ENCODE results near the gene AKAP10. TPM values are rescaled to one million over a fixed set of nuclear protein-coding genes. Genes with fewer than 3 reads are reported as not detected.

Gene AKAP10
- total and polyA plus RNA-seq, 2 donors (not counting 1 experiment from before 2014, with no cell fraction given) = 20.6 to 71.2 TPM

- H3K4me1 Mint-ChIP-seq = peaks cover 9% of the 10 kb centered on the region
- Histone ChIP-seq H3K27me3 (replicated peaks in 1 of 4; ENCODE audit: control extremely low read depth in 1 of 4, control insufficient read depth in 3 of 4, insufficient read depth in 4 of 4, low read length in 3 of 4) (no peaks in the 10 kb centered on the region), H3K79me2 (ENCODE audit: control insufficient read depth, insufficient read depth, low read length) (peaks cover 17% of the 10 kb centered on the region), H4K20me1 (ENCODE audit: control insufficient read depth, insufficient read depth, low read length, poor library complexity, severe bottlenecking) (peaks cover 37% of the 10 kb centered on the region), H3K9ac (ENCODE audit: low read length) (no peak overlapping the region), H3K4me2 (replicated peaks; ENCODE audit: low read depth, low read length, poor library complexity, severe bottlenecking) (no peak overlapping the region), H2AFZ (ENCODE audit: insufficient read depth, low read depth, low read length, poor library complexity, severe bottlenecking) (no peak overlapping the region), H3K36me3 (replicated peaks in 1 of 2; ENCODE audit: control extremely low read depth in 1 of 2, control insufficient read depth in 1 of 2, extremely low read depth in 1 of 2, insufficient read depth in 2 of 2, low read length in 1 of 2) (peaks cover 3 to 70% of the 10 kb centered on the region in 2 experiments), H3K4me3 (ENCODE audit: control extremely low read depth in 1 of 5, extremely low read depth in 1 of 5, insufficient read depth in 1 of 5, low read depth in 2 of 5, low read length in 4 of 5) (no peak overlapping the region), H3K9me3 (ENCODE audit: control extremely low read depth in 1 of 3, control insufficient read depth in 2 of 3, insufficient read depth in 1 of 3, low read length in 2 of 3) (no peaks in the 10 kb centered on the region), H3K27ac (ENCODE audit: low read length in 2 of 2) (no peak overlapping the region), H3K4me1 (ENCODE audit: control insufficient read depth in 2 of 2, insufficient read depth in 2 of 2, low read length in 2 of 2) (no peaks in the 10 kb centered on the region)
- intact Hi-C loops (cut with micrococcal nuclease) = no loop called here
- TF ChIP-seq CTCF (IDR thresholded peaks at IDR 0.05) (no peak), EZH2 (IDR thresholded peaks at IDR 0.05; ENCODE audit: borderline replicate concordance, insufficient read depth, low read depth, low read length, poor library complexity, severe bottlenecking) (no peak)
- POLR2A ChIA-PET = no interaction called here
- ATAC-seq (ENCODE audit: low read depth) (no peak), DNase-seq (no peak)
- H3K9me3 Mint-ChIP-seq (ENCODE audit: insufficient read depth) = no peaks in the 10 kb centered on the region
- no CpG with 5 or more reads among the region's 2 CpGs for WGBS (ENCODE audit: insufficient coverage)
- H3K27ac Mint-ChIP-seq = no peak overlapping the region
- H3K4me3 Mint-ChIP-seq = no peak overlapping the region
- CTCF ChIA-PET = no interaction called here
- no peaks in the 10 kb centered on the region for H3K27me3 Mint-ChIP-seq
Observed at GRCh38 chr17:19939993-19940721, 37.5 kb downstream of the AKAP10 start.

DNA sequence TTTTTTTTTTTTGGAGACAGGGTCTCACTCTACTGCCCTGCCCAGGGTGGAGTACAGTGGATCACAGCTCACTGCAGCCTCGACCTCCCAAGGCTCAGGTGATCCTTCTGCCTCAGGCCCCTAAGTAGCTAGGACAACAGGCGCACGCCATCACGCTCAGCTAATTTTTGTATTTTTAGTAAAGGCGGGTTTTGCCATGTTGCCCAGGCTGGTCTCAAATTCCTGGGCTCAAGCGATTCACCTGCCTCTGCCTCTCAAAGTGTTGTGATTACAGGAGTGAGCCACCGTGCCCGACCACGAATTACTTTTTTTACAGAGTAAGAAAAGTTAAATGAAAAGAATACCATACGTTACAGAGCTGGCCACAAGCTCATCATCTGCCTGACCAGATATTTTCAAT is 38.9 kb downstream of the AKAP10 start:
- POLR2A ChIA-PET = no interaction called here

More for the DNA sequence above, 38.9 kb downstream of the AKAP10 start:
- Histone ChIP-seq H4K20me1 (ENCODE audit: control insufficient read depth, insufficient read depth, low read length, poor library complexity, severe bottlenecking) (peaks cover 29% of the 10 kb centered on the region), H3K4me1 (ENCODE audit: control insufficient read depth in 2 of 2, insufficient read depth in 2 of 2, low read length in 2 of 2) (no peaks in the 10 kb centered on the region), H3K79me2 (ENCODE audit: control insufficient read depth, insufficient read depth, low read length) (peaks cover 11% of the 10 kb centered on the region), H3K27me3 (replicated peaks in 1 of 4; ENCODE audit: control extremely low read depth in 1 of 4, control insufficient read depth in 3 of 4, insufficient read depth in 4 of 4, low read length in 3 of 4) (no peaks in the 10 kb centered on the region), H3K4me3 (ENCODE audit: control extremely low read depth in 1 of 5, extremely low read depth in 1 of 5, insufficient read depth in 1 of 5, low read depth in 2 of 5, low read length in 4 of 5) (no peak overlapping the region), H3K4me2 (replicated peaks; ENCODE audit: low read depth, low read length, poor library complexity, severe bottlenecking) (no peak overlapping the region), H2AFZ (ENCODE audit: insufficient read depth, low read depth, low read length, poor library complexity, severe bottlenecking) (no peak overlapping the region), H3K36me3 (replicated peaks in 1 of 2; ENCODE audit: control extremely low read depth in 1 of 2, control insufficient read depth in 1 of 2, extremely low read depth in 1 of 2, insufficient read depth in 2 of 2, low read length in 1 of 2) (peaks cover 5 to 75% of the 10 kb centered on the region in 2 experiments), H3K9ac (ENCODE audit: low read length) (no peak overlapping the region), H3K27ac (ENCODE audit: low read length in 2 of 2) (no peak overlapping the region), H3K9me3 (ENCODE audit: control extremely low read depth in 1 of 3, control insufficient read depth in 2 of 3, insufficient read depth in 1 of 3, low read length in 2 of 3) (no peaks in the 10 kb centered on the region)
- peaks cover 5% of the 10 kb centered on the region for H3K4me1 Mint-ChIP-seq
- no peak for ATAC-seq (ENCODE audit: low read depth)
- no peak for DNase-seq
- TF ChIP-seq CTCF (IDR thresholded peaks at IDR 0.05) = no peak
- no peak for TF ChIP-seq EZH2 (IDR thresholded peaks at IDR 0.05; ENCODE audit: borderline replicate concordance, insufficient read depth, low read depth, low read length, poor library complexity, severe bottlenecking)
- CTCF ChIA-PET = no interaction called here
- H3K4me3 Mint-ChIP-seq = no peak overlapping the region
- no peaks in the 10 kb centered on the region for H3K27me3 Mint-ChIP-seq
- 100% methylated on average over 4 of the region's 10 CpGs for WGBS (ENCODE audit: insufficient coverage)
- H3K27ac Mint-ChIP-seq = no peak overlapping the region
- H3K9me3 Mint-ChIP-seq (ENCODE audit: insufficient read depth) = no peaks in the 10 kb centered on the region
- intact Hi-C loops (cut with micrococcal nuclease) = no loop called here

All from B cell (primary cell).